ENCODE data around the gene ARFRP1.

ARFRP1 gene

DNA sequence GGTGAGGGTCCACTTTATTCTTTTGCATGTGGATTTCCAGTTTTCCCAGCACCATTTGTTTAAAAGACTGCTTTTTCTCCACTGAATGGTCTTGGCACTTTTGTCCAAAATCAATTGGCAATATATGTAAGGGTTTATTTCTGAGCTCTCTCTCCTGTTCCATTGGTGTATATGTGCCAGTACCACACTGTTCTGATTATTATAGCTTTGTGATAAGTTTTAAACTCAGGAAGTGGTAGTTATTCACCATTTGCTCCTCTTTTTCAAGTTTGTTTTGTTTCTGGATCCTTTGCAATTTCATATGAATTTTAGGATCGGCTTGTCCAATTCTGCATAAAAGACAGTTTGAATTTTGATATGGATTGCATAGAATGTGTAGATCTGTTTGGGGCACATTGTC lies 4.4 kb upstream of the ARFRP1 start:
- Histone ChIP-seq H3K4me2 (ENCODE audit: low read length) (no peak overlapping the region), H3K36me3 (ENCODE audit: insufficient read depth, low read length) (peaks cover 44% of the 10 kb centered on the region), H3K4me1 (ENCODE audit: control insufficient read depth, insufficient read depth, low read length) (peaks cover 9% of the 10 kb centered on the region), H3K9me3 (replicated peaks; ENCODE audit: low read length) (no peaks in the 10 kb centered on the region), H3K4me3 (ENCODE audit: low read length) (no peak overlapping the region), H3K9ac (ENCODE audit: low read depth, low read length) (no peak overlapping the region), H3K27me3 (ENCODE audit: control insufficient read depth, insufficient read depth, low read length) (no peaks in the 10 kb centered on the region)

- Histone ChIP-seq H3K27me3 (ENCODE audit: control insufficient read depth, insufficient read depth, low read length) (no peaks in the 10 kb centered on the region), H3K36me3 (ENCODE audit: insufficient read depth, low read length) (peaks cover 50% of the 10 kb centered on the region), H3K4me1 (ENCODE audit: control insufficient read depth, insufficient read depth, low read length) (peaks cover 18% of the 10 kb centered on the region), H3K9ac (ENCODE audit: low read depth, low read length) (no peak overlapping the region), H3K4me2 (ENCODE audit: low read length) (no peak overlapping the region), H3K9me3 (replicated peaks; ENCODE audit: low read length) (no peaks in the 10 kb centered on the region), H3K4me3 (ENCODE audit: low read length) (no peak overlapping the region)
Measured at GRCh38 chr20:63711085-63711645, 3.4 kb upstream of the ARFRP1 start.

DNA sequence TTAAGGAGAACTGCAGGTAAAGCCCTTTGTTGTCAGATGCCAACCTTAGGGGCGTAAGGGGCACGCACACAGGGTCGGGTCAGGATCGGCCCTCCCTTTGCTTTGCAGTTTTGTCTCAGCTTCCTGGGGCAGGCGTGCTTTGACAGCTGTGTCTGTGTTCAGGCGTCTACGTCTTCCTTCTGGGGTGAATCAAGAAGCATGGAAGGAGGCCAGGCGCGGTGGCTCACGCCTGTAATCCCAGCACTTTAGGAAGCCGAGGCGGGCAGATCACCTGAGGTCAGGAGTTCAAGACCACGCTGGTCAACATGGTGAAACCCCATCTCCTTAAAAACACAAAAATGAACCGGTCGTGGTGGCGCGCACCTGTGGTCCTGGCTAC lies 1.4 kb upstream of the ARFRP1 start:
- Histone ChIP-seq H3K9me3 (replicated peaks; ENCODE audit: low read length) (no peaks in the 10 kb centered on the region), H3K4me2 (ENCODE audit: low read length) (peak overlapping the region; percentile 91), H3K27me3 (ENCODE audit: control insufficient read depth, insufficient read depth, low read length) (no peaks in the 10 kb centered on the region), H3K36me3 (ENCODE audit: insufficient read depth, low read length) (peaks cover 60% of the 10 kb centered on the region), H3K4me3 (ENCODE audit: low read length) (peak overlapping the region; percentile 97), H3K9ac (ENCODE audit: low read depth, low read length) (peak overlapping the region; percentile 98), H3K4me1 (ENCODE audit: control insufficient read depth, insufficient read depth, low read length) (peaks cover 22% of the 10 kb centered on the region)

DNA sequence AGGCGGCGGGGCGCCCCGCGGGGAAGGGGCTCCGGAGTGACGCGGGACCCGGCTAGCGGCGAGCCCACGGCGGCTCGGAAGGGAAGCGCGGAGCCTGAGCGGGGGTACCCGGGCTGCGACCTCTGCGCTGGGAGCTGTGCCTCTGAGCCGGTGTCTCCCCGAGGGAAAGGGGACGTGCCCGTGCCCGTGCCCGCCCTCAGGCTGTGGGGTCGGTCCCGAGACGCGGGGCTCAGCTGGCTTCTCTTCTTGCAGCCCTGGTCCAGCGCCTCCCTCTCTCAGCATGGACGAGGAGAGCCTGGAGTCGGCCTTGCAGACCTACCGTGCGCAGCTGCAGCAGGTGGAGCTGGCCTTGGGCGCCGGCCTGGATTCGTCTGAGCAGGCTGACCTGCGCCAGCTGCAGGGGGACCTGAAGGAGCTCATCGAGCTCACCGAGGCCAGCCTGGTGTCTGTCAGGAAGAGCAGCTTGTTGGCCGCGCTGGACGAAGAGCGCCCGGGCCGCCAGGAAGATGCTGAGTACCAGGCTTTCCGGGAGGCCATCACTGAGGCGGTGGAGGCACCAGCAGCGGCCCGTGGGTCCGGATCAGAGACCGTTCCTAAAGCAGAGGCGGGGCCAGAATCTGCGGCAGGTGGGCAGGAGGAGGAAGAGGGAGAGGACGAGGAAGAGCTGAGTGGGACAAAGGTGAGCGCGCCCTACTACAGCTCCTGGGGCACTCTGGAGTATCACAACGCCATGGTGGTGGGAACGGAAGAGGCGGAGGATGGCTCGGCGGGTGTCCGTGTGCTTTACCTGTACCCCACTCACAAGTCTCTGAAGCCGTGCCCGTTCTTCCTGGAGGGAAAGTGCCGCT lies 749 bp upstream of the ARFRP1 start:
- Histone ChIP-seq H3K36me3 (ENCODE audit: insufficient read depth, low read length) (peaks cover 63% of the 10 kb centered on the region), H3K27me3 (ENCODE audit: control insufficient read depth, insufficient read depth, low read length) (no peaks in the 10 kb centered on the region), H3K4me3 (ENCODE audit: low read length) (peak overlapping the region; percentile 97), H3K9me3 (replicated peaks; ENCODE audit: low read length) (no peaks in the 10 kb centered on the region), H3K4me1 (ENCODE audit: control insufficient read depth, insufficient read depth, low read length) (peaks cover 22% of the 10 kb centered on the region), H3K4me2 (ENCODE audit: low read length) (peak overlapping the region; percentile 91), H3K9ac (ENCODE audit: low read depth, low read length) (peak overlapping the region; percentile 98)

- Histone ChIP-seq H3K4me3 (ENCODE audit: low read length) (peak overlapping the region; percentile 97), H3K36me3 (ENCODE audit: insufficient read depth, low read length) (peaks cover 58% of the 10 kb centered on the region), H3K9ac (ENCODE audit: low read depth, low read length) (peak overlapping the region; percentile 98), H3K27me3 (ENCODE audit: control insufficient read depth, insufficient read depth, low read length) (no peaks in the 10 kb centered on the region), H3K4me1 (ENCODE audit: control insufficient read depth, insufficient read depth, low read length) (peaks cover 22% of the 10 kb centered on the region), H3K4me2 (ENCODE audit: low read length) (peak overlapping the region; percentile 91), H3K9me3 (replicated peaks; ENCODE audit: low read length) (no peaks in the 10 kb centered on the region)
Measured at GRCh38 chr20:63706852-63707557, 771 bp downstream of the ARFRP1 start.

- Histone ChIP-seq H3K36me3 (ENCODE audit: insufficient read depth, low read length) (peaks cover 51% of the 10 kb centered on the region), H3K27me3 (ENCODE audit: control insufficient read depth, insufficient read depth, low read length) (no peaks in the 10 kb centered on the region), H3K4me3 (ENCODE audit: low read length) (peak overlapping the region; percentile 97), H3K9me3 (replicated peaks; ENCODE audit: low read length) (no peaks in the 10 kb centered on the region), H3K4me1 (ENCODE audit: control insufficient read depth, insufficient read depth, low read length) (peaks cover 22% of the 10 kb centered on the region), H3K4me2 (ENCODE audit: low read length) (peak overlapping the region; percentile 91), H3K9ac (ENCODE audit: low read depth, low read length) (peak overlapping the region; percentile 98)
Measured at GRCh38 chr20:63706027-63706695, 1.6 kb downstream of the ARFRP1 start.

DNA sequence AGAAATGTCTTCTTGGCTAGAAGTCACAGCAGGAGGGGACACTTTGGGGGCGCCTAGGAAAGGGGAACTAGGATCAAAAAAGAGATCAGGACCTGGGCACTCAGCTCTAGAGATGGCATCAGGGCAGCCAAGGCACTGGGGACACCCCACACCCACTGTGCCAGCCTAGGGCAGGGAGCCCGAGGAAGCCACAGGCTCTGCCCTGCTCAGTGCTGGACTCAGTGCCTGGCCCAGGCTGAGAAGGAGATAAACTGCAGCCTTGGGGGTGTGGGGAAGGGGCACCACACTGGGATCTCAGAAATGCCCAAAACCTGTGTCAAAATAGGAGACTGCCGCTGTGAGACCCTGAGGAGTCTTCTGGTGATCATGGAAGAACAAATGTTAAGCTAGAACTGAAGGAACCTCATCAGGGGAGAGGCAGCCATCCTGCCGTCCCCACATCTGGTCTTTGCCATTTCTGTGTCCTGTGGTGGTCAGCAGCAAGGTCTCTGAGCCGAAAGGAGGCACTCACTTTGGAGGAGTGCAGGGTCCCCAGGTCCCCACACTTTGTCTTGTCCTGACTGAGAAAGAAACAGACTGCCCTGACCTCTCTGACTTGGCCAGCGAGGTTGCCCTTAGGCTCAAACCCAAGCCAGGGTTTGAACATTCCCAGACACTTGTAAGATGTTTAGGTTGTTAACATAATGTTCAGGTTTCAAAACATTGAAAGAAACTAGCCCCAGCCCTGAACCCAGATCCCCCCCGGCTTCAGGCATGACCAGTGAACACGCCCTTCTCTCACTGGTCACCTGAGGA lies 2.3 kb downstream of the ARFRP1 start:
- peaks cover 44% of the 10 kb centered on the region for H3K36me3 ChIP-seq (ENCODE audit: insufficient read depth, low read length)
- H3K9me3 ChIP-seq (replicated peaks; ENCODE audit: low read length) = no peaks in the 10 kb centered on the region
- peak overlapping the region; percentile 91 for H3K4me2 ChIP-seq (ENCODE audit: low read length)
- no peaks in the 10 kb centered on the region for H3K27me3 ChIP-seq (ENCODE audit: control insufficient read depth, insufficient read depth, low read length)
- H3K4me3 ChIP-seq (ENCODE audit: low read length) = no peak overlapping the region
- H3K4me1 ChIP-seq (ENCODE audit: control insufficient read depth, insufficient read depth, low read length) = peaks cover 22% of the 10 kb centered on the region
- peak overlapping the region; percentile 98 for H3K9ac ChIP-seq (ENCODE audit: low read depth, low read length)

DNA sequence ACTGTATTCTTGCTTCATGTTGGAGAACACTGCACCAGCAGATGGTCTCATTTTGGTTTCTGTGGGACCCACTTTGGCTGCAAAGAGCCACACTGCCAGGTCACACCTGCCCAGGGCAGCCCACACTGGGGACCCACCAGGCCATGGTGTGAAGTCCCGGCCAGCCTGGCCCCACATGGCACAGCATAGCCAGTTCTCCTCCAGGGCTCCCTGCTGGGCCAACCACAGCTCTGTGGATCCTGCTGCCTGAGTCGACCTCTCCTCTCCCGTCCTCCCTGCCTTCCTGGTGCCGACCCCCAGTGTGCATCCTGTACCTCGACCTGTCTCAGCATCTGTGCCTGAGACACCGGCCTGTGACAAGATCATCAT lies 3.0 kb downstream of the ARFRP1 start:
- Histone ChIP-seq H3K36me3 (ENCODE audit: insufficient read depth, low read length) (peaks cover 46% of the 10 kb centered on the region), H3K27me3 (ENCODE audit: control insufficient read depth, insufficient read depth, low read length) (no peaks in the 10 kb centered on the region), H3K4me1 (ENCODE audit: control insufficient read depth, insufficient read depth, low read length) (peaks cover 26% of the 10 kb centered on the region), H3K4me3 (ENCODE audit: low read length) (no peak overlapping the region), H3K9me3 (replicated peaks; ENCODE audit: low read length) (no peaks in the 10 kb centered on the region), H3K9ac (ENCODE audit: low read depth, low read length) (no peak overlapping the region), H3K4me2 (ENCODE audit: low read length) (no peak overlapping the region)

DNA sequence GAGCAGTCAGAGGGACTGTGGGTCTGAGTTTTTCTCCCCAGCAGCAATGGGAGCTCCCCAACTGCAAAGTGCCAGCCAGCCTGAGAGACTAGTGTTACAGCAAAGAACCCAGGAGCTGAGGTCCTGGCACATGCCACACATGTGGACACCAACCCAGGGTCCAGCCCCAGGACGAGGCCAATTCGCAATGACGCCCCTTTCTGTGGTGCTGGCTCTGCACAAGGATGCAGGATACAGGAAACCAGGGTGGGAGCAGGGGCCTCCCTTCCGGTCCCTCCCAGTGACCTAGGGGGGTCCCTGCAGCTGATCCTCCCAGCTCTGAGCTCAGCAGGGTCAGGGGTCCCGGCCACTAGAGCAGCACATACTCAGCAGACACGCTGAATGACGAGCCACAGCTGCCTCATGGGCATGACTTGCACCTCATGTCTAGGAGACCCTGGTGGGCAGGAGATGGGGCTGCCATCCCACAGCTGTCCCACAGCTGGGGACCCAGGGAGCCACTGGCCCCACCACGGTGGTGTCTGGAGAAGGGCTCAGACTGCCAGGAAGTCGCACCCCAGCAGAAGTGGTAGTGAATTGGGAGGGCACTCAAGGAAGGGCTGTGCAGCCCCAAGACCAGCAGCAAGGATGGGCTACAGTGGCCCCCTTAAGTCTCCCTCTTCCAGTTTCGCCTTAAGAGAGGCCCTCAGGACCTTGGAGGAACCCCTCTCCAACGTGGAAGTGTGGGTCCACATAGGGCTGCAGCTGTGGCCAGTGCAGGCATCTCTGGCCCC lies 3.6 kb downstream of the ARFRP1 start:
- H3K4me1 ChIP-seq (ENCODE audit: control insufficient read depth, insufficient read depth, low read length) = peaks cover 30% of the 10 kb centered on the region
- H3K9ac ChIP-seq (ENCODE audit: low read depth, low read length) = no peak overlapping the region
- H3K9me3 ChIP-seq (replicated peaks; ENCODE audit: low read length) = no peaks in the 10 kb centered on the region
- H3K36me3 ChIP-seq (ENCODE audit: insufficient read depth, low read length) = peaks cover 42% of the 10 kb centered on the region
- H3K4me2 ChIP-seq (ENCODE audit: low read length) = no peak overlapping the region
- no peak overlapping the region for H3K4me3 ChIP-seq (ENCODE audit: low read length)
- no peaks in the 10 kb centered on the region for H3K27me3 ChIP-seq (ENCODE audit: control insufficient read depth, insufficient read depth, low read length)

DNA sequence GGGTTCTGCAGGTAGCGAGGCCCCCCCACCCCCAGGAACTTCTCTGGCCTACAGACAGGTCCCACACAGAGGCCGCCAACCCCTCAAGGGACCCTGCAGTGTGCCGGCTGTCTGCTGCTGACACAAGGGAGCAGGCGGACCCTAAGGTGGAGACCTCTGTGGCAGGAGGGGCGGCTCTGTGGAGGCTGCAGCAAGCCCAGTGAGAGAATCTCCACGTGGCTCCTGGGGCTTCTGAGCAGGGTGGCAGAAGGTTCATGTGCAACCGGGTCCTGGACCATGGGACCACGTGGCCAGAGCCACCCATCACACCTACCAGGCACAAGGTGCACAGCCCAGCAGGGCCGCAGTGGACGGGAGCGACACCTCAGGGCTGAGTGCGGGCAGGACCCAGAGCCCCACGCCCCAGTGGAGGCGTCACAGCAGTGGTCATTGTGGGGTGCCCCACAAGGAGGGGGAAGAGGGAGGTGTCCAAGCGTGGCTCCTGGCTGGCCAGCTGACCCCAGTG lies 4.3 kb downstream of the ARFRP1 start:
- no peak overlapping the region for H3K4me3 ChIP-seq (ENCODE audit: low read length)
- no peak overlapping the region for H3K4me2 ChIP-seq (ENCODE audit: low read length)
- peaks cover 38% of the 10 kb centered on the region for H3K36me3 ChIP-seq (ENCODE audit: insufficient read depth, low read length)

More for the DNA sequence above, 4.3 kb downstream of the ARFRP1 start:
- no peaks in the 10 kb centered on the region for H3K27me3 ChIP-seq (ENCODE audit: control insufficient read depth, insufficient read depth, low read length)
- no peaks in the 10 kb centered on the region for H3K9me3 ChIP-seq (replicated peaks; ENCODE audit: low read length)
- peaks cover 30% of the 10 kb centered on the region for H3K4me1 ChIP-seq (ENCODE audit: control insufficient read depth, insufficient read depth, low read length)
- H3K9ac ChIP-seq (ENCODE audit: low read depth, low read length) = no peak overlapping the region
